H9 (cell line): ENCODE results near the gene C2orf80. TPM values are rescaled to one million over a fixed set of nuclear protein-coding genes. Genes with fewer than 3 reads are reported as not detected.

Experiments
- DNase-seq: peaks from one replicate; pipeline ENCODE4 v3.0.0-alpha.2; 2017
- H2AFZ ChIP-seq: one replicate; pipeline ENCODE4 v1.6.1; 2013; ENCODE audit warnings: mild to moderate bottlenecking, low read length, control low read depth, moderate library complexity
- H2AK5ac ChIP-seq: 2 replicates; pipeline ENCODE4 v1.6.1; 2013; ENCODE audit warnings: low read length, control low read depth, mixed read lengths; ENCODE audit not compliant: insufficient read length
- H2BK120ac ChIP-seq: one replicate; pipeline ENCODE4 v1.6.1; 2013; ENCODE audit warnings: low read depth, mild to moderate bottlenecking, low read length, control low read depth, inconsistent platforms; ENCODE audit not compliant: poor library complexity, severe bottlenecking
- H2BK12ac ChIP-seq: 2 replicates; pipeline ENCODE4 v1.6.1; 2013; ENCODE audit warnings: low read length, control low read depth, mixed read lengths, low read depth; ENCODE audit not compliant: insufficient read length
- H2BK15ac ChIP-seq: 2 replicates; pipeline ENCODE4 v1.6.1; 2013; ENCODE audit warnings: low read depth, low read length, control low read depth
- H2BK20ac ChIP-seq: one replicate; pipeline ENCODE4 v1.6.1; 2013; ENCODE audit warnings: low read depth, mild to moderate bottlenecking, low read length, control low read depth, inconsistent platforms; ENCODE audit not compliant: poor library complexity, severe bottlenecking
- H2BK5ac ChIP-seq: 2 replicates; pipeline ENCODE4 v1.6.1; 2013; ENCODE audit warnings: low read length, control low read depth, mixed read lengths; ENCODE audit not compliant: insufficient read length
- H3K14ac ChIP-seq: 2 replicates; pipeline ENCODE4 v1.6.1; 2013; ENCODE audit warnings: low read length, control low read depth; ENCODE audit not compliant: insufficient read depth
- H3K18ac ChIP-seq: 2 replicates; pipeline ENCODE4 v1.6.1; 2013; ENCODE audit warnings: low read depth, mild to moderate bottlenecking, mixed read lengths, low read length, control low read depth; ENCODE audit not compliant: insufficient read length
- H3K23ac ChIP-seq: 2 replicates; pipeline ENCODE4 v1.6.1; 2013; ENCODE audit warnings: low read length, control low read depth, mixed read lengths, low read depth; ENCODE audit not compliant: insufficient read length
- H3K23me2 ChIP-seq: 2 replicates; pipeline ENCODE4 v1.6.1; 2013; ENCODE audit warnings: low read depth, mild to moderate bottlenecking, mixed read lengths, low read length, control low read depth; ENCODE audit not compliant: insufficient read length, poor library complexity, severe bottlenecking
- H3K27ac ChIP-seq: 2 replicates; pipeline ENCODE4 v1.5.1; 2013; ENCODE audit warnings: low read length, control low read depth, mixed read lengths, low read depth; ENCODE audit not compliant: insufficient read length
- H3K27me3 ChIP-seq: 2 replicates; pipeline ENCODE4 v1.6.1; 2013; ENCODE audit warnings: low read length, control low read depth, inconsistent platforms; ENCODE audit not compliant: insufficient read depth
- H3K4ac ChIP-seq: 2 replicates; pipeline ENCODE4 v1.6.1; 2013; ENCODE audit warnings: low read depth, mild to moderate bottlenecking, control low read depth, inconsistent platforms, low read length, moderate library complexity
- H3K4me1 ChIP-seq: 2 replicates; pipeline ENCODE4 v1.6.1; 2013; ENCODE audit warnings: low read length, control low read depth, inconsistent platforms; ENCODE audit not compliant: insufficient read depth
- H3K4me2 ChIP-seq: 2 replicates; pipeline ENCODE4 v1.6.1; 2013; ENCODE audit warnings: low read length, control low read depth, mixed read lengths; ENCODE audit not compliant: insufficient read length, insufficient read depth
- H3K56ac ChIP-seq: 2 replicates; pipeline ENCODE4 v1.6.1; 2013; ENCODE audit warnings: low read depth, mild to moderate bottlenecking, mixed read lengths, low read length, control low read depth; ENCODE audit not compliant: insufficient read length
- H3K79me1 ChIP-seq: 2 replicates; pipeline ENCODE4 v1.6.1; 2013; ENCODE audit warnings: low read depth, mild to moderate bottlenecking, moderate library complexity, low read length, control low read depth, inconsistent platforms; ENCODE audit not compliant: insufficient read depth, poor library complexity, severe bottlenecking
- H3K79me2 ChIP-seq: 2 replicates; pipeline ENCODE4 v1.6.1; 2013; ENCODE audit warnings: low read length, control low read depth, inconsistent platforms; ENCODE audit not compliant: insufficient read depth
- H3K9ac ChIP-seq: 2 replicates; pipeline ENCODE4 v1.6.1; 2013; ENCODE audit warnings: low read length, control low read depth, mixed read lengths; ENCODE audit not compliant: insufficient read length; ENCODE audit errors: extremely low read depth
- H3K9me3 ChIP-seq: one replicate; pipeline ENCODE4 v1.6.1; 2013; ENCODE audit warnings: low read depth, low read length, inconsistent platforms; ENCODE audit not compliant: control insufficient read depth
- H3T11ph ChIP-seq: one replicate; pipeline ENCODE4 v1.6.1; 2013; ENCODE audit warnings: mild to moderate bottlenecking, low read length, control low read depth, inconsistent platforms
- H4K20me1 ChIP-seq: one replicate; pipeline ENCODE4 v1.6.1; 2013; ENCODE audit not compliant: control insufficient read depth, insufficient read length, insufficient read depth
- H4K5ac ChIP-seq: 2 replicates; pipeline ENCODE4 v1.6.1; 2013; ENCODE audit warnings: low read depth, mild to moderate bottlenecking, mixed read lengths, low read length, control low read depth; ENCODE audit not compliant: insufficient read length
- H4K8ac ChIP-seq: replicated peaks from 2 replicates; pipeline ENCODE4 v1.6.1; 2013; ENCODE audit warnings: low read length, control low read depth, mixed read lengths, low read depth; ENCODE audit not compliant: insufficient read length
- H4K91ac ChIP-seq: 2 replicates; pipeline ENCODE4 v1.6.1; 2013; ENCODE audit warnings: low read depth, mild to moderate bottlenecking, moderate library complexity, mixed read lengths, low read length, control low read depth; ENCODE audit not compliant: insufficient read length
- H3K27ac Mint-ChIP-seq, 3 experiments: 2 replicates in 2 of 3; 3 replicates in 1 of 3; pipeline ENCODE4 v1.8.0; 2020 to 2021; ENCODE audit warnings: mixed read lengths in 3 of 3, mild to moderate bottlenecking in 1 of 3, moderate library complexity in 1 of 3
- H3K27me3 Mint-ChIP-seq: 2 replicates; pipeline ENCODE4 v1.8.0; 2021; ENCODE audit warnings: low read depth, mild to moderate bottlenecking, moderate library complexity, mixed read lengths
- H3K36me3 Mint-ChIP-seq, 3 experiments: 2 replicates in 2 of 3; 3 replicates in 1 of 3; pipeline ENCODE4 v1.8.0; 2020 to 2021; ENCODE audit warnings: low read depth in 3 of 3, mixed read lengths in 3 of 3; ENCODE audit not compliant: insufficient read depth in 1 of 3
- H3K4me1 Mint-ChIP-seq, 2 experiments: 2 replicates each; pipeline ENCODE4 v1.8.0; 2020; ENCODE audit warnings: mixed read lengths in 2 of 2
- H3K4me3 Mint-ChIP-seq, 2 experiments: 2 replicates in 1 of 2; 3 replicates in 1 of 2; pipeline ENCODE4 v1.8.0; 2020 to 2021; ENCODE audit warnings: mild to moderate bottlenecking in 2 of 2, mixed read lengths in 2 of 2, moderate library complexity in 1 of 2
- H3K9me3 Mint-ChIP-seq, 2 experiments: 2 replicates in 1 of 2; 3 replicates in 1 of 2; pipeline ENCODE4 v1.8.0; 2020; ENCODE audit warnings: mild to moderate bottlenecking in 2 of 2, mixed read lengths in 2 of 2, moderate library complexity in 1 of 2
- WGBS: extraction: QIAGEN DNeasy Blood & Tissue Kit; methylation state at CpG from one replicate; pipeline ENCODE4 v1.1.7; 2013; ENCODE audit warnings: missing lambda C conversion rate, low lambda C conversion rate, mixed read lengths; ENCODE audit not compliant: insufficient read length; ENCODE audit errors: extremely low coverage; 5-methylcytosine and 5-hydroxymethylcytosine counted together
- total RNA-seq: library from RNA; stranded (reverse); gene quantifications from 2 replicates; pipeline ENCODE4 v1.2.1, GENCODE V29; 2021
- TF ChIP-seq, protein P1 (sequence below): fragments of 200-600 bp; sonication (generic); conservative IDR thresholded peaks from 3 replicates; pipeline ENCODE4 v1.8.0; 2021; ENCODE audit warnings: antibody characterized with exemption, mild to moderate bottlenecking

The C2orf80 gene
- total RNA-seq, 1 experiment from 2014 or later = not detected

DNA sequence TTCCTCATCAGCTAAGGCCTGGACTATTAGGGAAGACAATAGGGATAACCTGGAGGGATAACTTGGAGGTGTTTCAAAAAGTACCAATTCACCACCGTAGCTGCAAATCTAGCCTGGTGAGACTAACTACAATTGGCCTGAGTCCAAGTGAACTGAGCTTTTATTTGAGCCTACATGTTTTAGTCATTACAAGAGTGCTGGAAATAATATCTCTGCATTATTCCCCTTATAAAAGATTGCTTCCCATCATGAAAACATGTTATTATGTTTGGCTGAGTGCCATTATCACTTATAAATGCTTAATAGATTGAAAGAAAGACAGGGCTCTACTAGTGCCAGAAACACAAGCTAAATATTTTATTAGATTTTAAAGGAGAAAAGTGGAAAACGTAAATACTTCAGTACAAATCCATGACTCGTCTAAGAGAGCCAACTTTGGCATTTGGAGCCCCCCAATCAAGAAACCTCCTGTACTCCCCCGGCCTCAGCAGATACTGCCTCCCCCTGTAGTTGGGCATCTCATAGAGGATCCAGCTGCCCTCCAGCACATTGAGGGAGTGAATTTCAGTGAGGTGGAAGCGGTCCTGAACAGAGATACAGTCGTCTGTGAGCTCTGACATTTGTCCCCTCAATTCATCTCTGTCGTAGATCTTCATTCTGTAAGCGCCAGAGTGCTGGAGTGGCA, 47.4 kb downstream of the C2orf80 start:
- H3K27me3 Mint-ChIP-seq = no peaks in the 10 kb centered on the region; the same call in none of the 2 replicates
- Histone ChIP-seq H3K9me3 (peaks cover 3% of the 10 kb centered on the region), H3T11ph (no peak overlapping the region), H4K20me1 (no peaks in the 10 kb centered on the region), H3K9ac (no peak overlapping the region), H3K56ac (no peak overlapping the region), H2AK5ac (no peak overlapping the region), H3K14ac (no peak overlapping the region), H4K5ac (no peak overlapping the region), H4K91ac (no peak overlapping the region), H3K4me2 (peak overlapping the region; percentile 18), H3K4me1 (peaks cover 2% of the 10 kb centered on the region), H3K4ac (0 out of 2 replicates have a peak overlapping the region, but pooled peaks have one; percentile 37), H2BK120ac (peak overlapping the region; percentile 23), H3K23me2 (no peaks in the 10 kb centered on the region), H3K27ac (peak overlapping the region; percentile 83), H2BK15ac (no peak overlapping the region), H3K23ac (no peak overlapping the region), H2BK5ac (no peak overlapping the region), H2AFZ (peak overlapping the region; percentile 59), H3K18ac (no peak overlapping the region), H3K79me2 (no peaks in the 10 kb centered on the region), H3K79me1 (no peaks in the 10 kb centered on the region), H4K8ac (no peak overlapping the region), H2BK20ac (no peak overlapping the region), H2BK12ac (no peak overlapping the region), H3K27me3 (no peaks in the 10 kb centered on the region)
- H3K4me3 Mint-ChIP-seq = peak overlapping the region in 1 of 2 experiments; percentile 18; a peak in 2 of 5 replicates
- peak overlapping the region; percentile 13 to 96 (median 78); a peak in 4 of 7 replicates for H3K27ac Mint-ChIP-seq
- WGBS = no CpG with 5 or more reads among the region's 8 CpGs
- TF ChIP-seq, protein P1, sequence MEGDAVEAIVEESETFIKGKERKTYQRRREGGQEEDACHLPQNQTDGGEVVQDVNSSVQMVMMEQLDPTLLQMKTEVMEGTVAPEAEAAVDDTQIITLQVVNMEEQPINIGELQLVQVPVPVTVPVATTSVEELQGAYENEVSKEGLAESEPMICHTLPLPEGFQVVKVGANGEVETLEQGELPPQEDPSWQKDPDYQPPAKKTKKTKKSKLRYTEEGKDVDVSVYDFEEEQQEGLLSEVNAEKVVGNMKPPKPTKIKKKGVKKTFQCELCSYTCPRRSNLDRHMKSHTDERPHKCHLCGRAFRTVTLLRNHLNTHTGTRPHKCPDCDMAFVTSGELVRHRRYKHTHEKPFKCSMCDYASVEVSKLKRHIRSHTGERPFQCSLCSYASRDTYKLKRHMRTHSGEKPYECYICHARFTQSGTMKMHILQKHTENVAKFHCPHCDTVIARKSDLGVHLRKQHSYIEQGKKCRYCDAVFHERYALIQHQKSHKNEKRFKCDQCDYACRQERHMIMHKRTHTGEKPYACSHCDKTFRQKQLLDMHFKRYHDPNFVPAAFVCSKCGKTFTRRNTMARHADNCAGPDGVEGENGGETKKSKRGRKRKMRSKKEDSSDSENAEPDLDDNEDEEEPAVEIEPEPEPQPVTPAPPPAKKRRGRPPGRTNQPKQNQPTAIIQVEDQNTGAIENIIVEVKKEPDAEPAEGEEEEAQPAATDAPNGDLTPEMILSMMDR = no peak
- peaks cover 17 to 22% of the 10 kb centered on the region in 2 experiments for H3K4me1 Mint-ChIP-seq
- DNase-seq = no peak
- peaks cover 18 to 24% of the 10 kb centered on the region in 2 experiments for H3K9me3 Mint-ChIP-seq
- peaks cover 11 to 15% (median 14%) of the 10 kb centered on the region in 3 experiments for H3K36me3 Mint-ChIP-seq
